ENCODE data around the gene FAR1.

FAR1 gene

DNA sequence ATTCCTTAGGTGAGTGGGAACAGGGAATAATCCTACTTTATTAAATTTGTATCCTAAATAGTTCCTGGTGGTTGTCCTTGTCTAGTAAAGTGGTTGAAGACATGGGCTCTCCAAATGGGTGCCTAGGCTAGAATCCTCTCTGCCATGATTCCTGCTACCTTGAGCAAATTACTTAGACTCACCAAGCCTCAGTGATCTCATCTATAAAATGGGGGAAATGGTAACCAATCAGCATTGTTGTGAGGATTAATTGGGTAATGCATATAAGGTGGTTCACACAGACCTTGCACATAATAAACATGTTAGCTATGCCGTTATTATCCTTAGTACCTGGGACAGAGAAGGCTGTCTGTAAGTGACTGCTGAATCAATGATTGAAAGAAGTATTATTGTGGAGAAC lies 109.9 kb downstream of the FAR1 start:
- DNase-seq: no peak

DNA sequence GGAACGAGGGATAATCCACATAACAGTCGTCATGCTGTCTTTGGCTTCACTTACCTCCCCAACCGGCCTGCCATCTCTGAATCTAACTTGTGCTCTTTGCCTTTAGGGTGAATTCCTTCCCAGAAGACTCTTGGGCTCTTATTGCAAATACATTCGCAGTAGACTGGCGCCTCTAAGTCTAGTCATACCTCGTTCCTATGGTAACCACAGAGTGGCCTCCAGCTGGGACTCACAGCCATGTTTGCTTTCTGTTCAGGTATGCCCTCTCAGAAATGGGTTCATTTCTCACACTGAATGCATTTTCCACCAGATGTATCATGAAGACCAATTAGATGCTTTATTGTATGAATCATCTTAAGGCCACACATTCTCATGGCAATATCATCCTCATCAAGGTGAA lies 112.7 kb downstream of the FAR1 start:
- DNase-seq: peak in 1 of 2 experiments; percentile 15

Measured in SHP77 (cell line).